NT2/D1 (cell line): ENCODE results near the gene DOP1B.

ENCODE experiments used
- DNase-seq: peaks from one replicate; pipeline ENCODE4 v3.0.0-alpha.2; 2011; ENCODE audit warnings: low read depth, low spot score
- H3K27me3 ChIP-seq: 2 replicates; pipeline ENCODE4 v1.6.0; 2011; ENCODE audit warnings: mild to moderate bottlenecking; ENCODE audit not compliant: insufficient read length, insufficient read depth
- H3K36me3 ChIP-seq: 2 replicates; pipeline ENCODE4 v1.6.1; 2011; ENCODE audit warnings: mild to moderate bottlenecking, low read length, mixed read lengths; ENCODE audit not compliant: insufficient read depth, insufficient read length
- H3K4me1 ChIP-seq: 2 replicates; pipeline ENCODE4 v1.5.1; 2011; ENCODE audit not compliant: insufficient read depth, insufficient read length
- H3K4me3 ChIP-seq: 2 replicates; pipeline ENCODE4 v1.5.1; 2011; ENCODE audit warnings: low read depth; ENCODE audit not compliant: insufficient read length
- H3K9ac ChIP-seq: 2 replicates; pipeline ENCODE4 v1.6.0; 2011; ENCODE audit warnings: low read depth; ENCODE audit not compliant: insufficient read length
- H3K9me3 ChIP-seq: 2 replicates; pipeline ENCODE4 v1.5.1; 2011; ENCODE audit warnings: mild to moderate bottlenecking, low read length; ENCODE audit not compliant: insufficient read depth
- SUZ12 ChIP-seq: IDR thresholded peaks from 2 replicates; pipeline ENCODE4 v1.6.1; 2011; ENCODE audit not compliant: insufficient read length, insufficient read depth; ENCODE audit errors: extremely low read depth
- YY1 ChIP-seq: IDR thresholded peaks from 2 replicates; pipeline ENCODE4 v1.6.1; 2011; ENCODE audit not compliant: insufficient read length, insufficient read depth
- ZNF274 ChIP-seq: IDR thresholded peaks from 2 replicates; pipeline ENCODE4 v1.6.1; 2011; ENCODE audit warnings: mild to moderate bottlenecking, low read depth, low read length

The DOP1B gene

GRCh38 chr21:36184545-36184944 is 27.9 kb downstream of the DOP1B start:
- Histone ChIP-seq H3K9me3 (no peaks in the 10 kb centered on the region; the same call in 1 of the 2 replicates), H3K27me3 (no peaks in the 10 kb centered on the region), H3K4me1 (peaks cover 9% of the 10 kb centered on the region), H3K36me3 (no peaks in the 10 kb centered on the region), H3K9ac (peak overlapping the region; percentile 24), H3K4me3 (no peak overlapping the region)
- TF ChIP-seq ZNF274: no peak
- no peak for TF ChIP-seq SUZ12
- no peak for TF ChIP-seq YY1
- no peak for DNase-seq

GRCh38 chr21:36185523-36185922 is 28.9 kb downstream of the DOP1B start:
- H3K9ac ChIP-seq: no peak overlapping the region
- peaks cover 9% of the 10 kb centered on the region for H3K4me1 ChIP-seq
- H3K36me3 ChIP-seq: no peaks in the 10 kb centered on the region
- H3K4me3 ChIP-seq: no peak overlapping the region
- H3K27me3 ChIP-seq: no peaks in the 10 kb centered on the region
- H3K9me3 ChIP-seq: no peaks in the 10 kb centered on the region; the same call in 1 of the 2 replicates
- DNase-seq: no peak
- TF ChIP-seq SUZ12: no peak
- TF ChIP-seq YY1: no peak
- TF ChIP-seq ZNF274: no peak

GRCh38 chr21:36186081-36186480 is 29.5 kb downstream of the DOP1B start:
- no peak overlapping the region for H3K9ac ChIP-seq
- no peak for TF ChIP-seq ZNF274
- no peak for TF ChIP-seq YY1
- no peak for TF ChIP-seq SUZ12
- no peak for DNase-seq
- H3K4me1 ChIP-seq: peaks cover 9% of the 10 kb centered on the region
- H3K36me3 ChIP-seq: no peaks in the 10 kb centered on the region
- no peak overlapping the region for H3K4me3 ChIP-seq
- H3K9me3 ChIP-seq: no peaks in the 10 kb centered on the region; the same call in 1 of the 2 replicates
- no peaks in the 10 kb centered on the region for H3K27me3 ChIP-seq

- no peak for DNase-seq
- Histone ChIP-seq H3K9ac (peak overlapping the region; percentile 45), H3K36me3 (no peaks in the 10 kb centered on the region), H3K4me1 (peaks cover 9% of the 10 kb centered on the region), H3K9me3 (no peaks in the 10 kb centered on the region), H3K27me3 (no peaks in the 10 kb centered on the region), H3K4me3 (no peak overlapping the region)
- no peak for TF ChIP-seq SUZ12
- no peak for TF ChIP-seq ZNF274
- TF ChIP-seq YY1: no peak
These were observed 30.1 kb downstream of the DOP1B start for GRCh38 chr21:36186506-36187399.

- Histone ChIP-seq H3K9ac (no peak overlapping the region), H3K4me1 (peaks cover 9% of the 10 kb centered on the region), H3K27me3 (no peaks in the 10 kb centered on the region), H3K36me3 (no peaks in the 10 kb centered on the region), H3K9me3 (no peaks in the 10 kb centered on the region), H3K4me3 (no peak overlapping the region)
- no peak for DNase-seq
- no peak for TF ChIP-seq ZNF274
- no peak for TF ChIP-seq YY1
- no peak for TF ChIP-seq SUZ12
These were observed 31.6 kb downstream of the DOP1B start for GRCh38 chr21:36188081-36188681.

- H3K27me3 ChIP-seq: no peaks in the 10 kb centered on the region
- no peaks in the 10 kb centered on the region for H3K36me3 ChIP-seq
- peaks cover 14% of the 10 kb centered on the region for H3K4me1 ChIP-seq
- DNase-seq: no peak
- no peaks in the 10 kb centered on the region for H3K9me3 ChIP-seq
- TF ChIP-seq YY1 (no peak), ZNF274 (no peak), SUZ12 (no peak)
- no peak overlapping the region for H3K9ac ChIP-seq
- H3K4me3 ChIP-seq: no peak overlapping the region
These were observed 32.3 kb downstream of the DOP1B start for GRCh38 chr21:36188937-36189336.

- no peaks in the 10 kb centered on the region for H3K27me3 ChIP-seq
- H3K36me3 ChIP-seq: no peaks in the 10 kb centered on the region
- no peaks in the 10 kb centered on the region for H3K9me3 ChIP-seq
- DNase-seq: no peak
- no peak for TF ChIP-seq YY1
- no peak for TF ChIP-seq SUZ12
- no peak for TF ChIP-seq ZNF274
- H3K4me1 ChIP-seq: peaks cover 14% of the 10 kb centered on the region
- no peak overlapping the region for H3K9ac ChIP-seq
- no peak overlapping the region for H3K4me3 ChIP-seq
These were observed 34.1 kb downstream of the DOP1B start for GRCh38 chr21:36190736-36191135.
